K562 (cell line): ENCODE measurements around the gene ZC3H11A. TPM values are rescaled to one million over a fixed set of nuclear protein-coding genes. Genes with fewer than 3 reads are reported as not detected.
A peak's percentile ranks its signal among the peaks of the same experiment; 100 is the strongest.

ENCODE experiments used
- ARID2 ChIP-seq: fragments of 450-650 bp; IDR thresholded peaks from 2 replicates; pipeline ENCODE4 v1.6.1; 2017; ENCODE audit warnings: antibody characterized with exemption, mild to moderate bottlenecking
- BCL6 ChIP-seq: fragments of 250-450 bp; sonication (Bioruptor Pico); IDR thresholded peaks from 2 replicates; pipeline ENCODE4 v1.4.0; 2020
- DMBX1 ChIP-seq: fragments of 250-450 bp; sonication (Bioruptor Pico); IDR thresholded peaks from 2 replicates; pipeline ENCODE4 v1.8.0; 2022; ENCODE audit warnings: inconsistent platforms, mild to moderate bottlenecking, moderate library complexity, borderline replicate concordance
- GATA2 ChIP-seq: sonication (generic); formaldehyde crosslinking; IDR thresholded peaks from 2 replicates; pipeline ENCODE4 v1.4.0; 2020; ENCODE audit warnings: mild to moderate bottlenecking, missing genetic modification reagents
- GATAD2A ChIP-seq: fragments of 450-650 bp; IDR thresholded peaks from 2 replicates; pipeline ENCODE4 v1.6.1; 2017
- HOXB6 ChIP-seq: fragments of 250-450 bp; sonication (Bioruptor Pico); IDR thresholded peaks from 2 replicates; pipeline ENCODE4 v1.5.1; 2022; ENCODE audit warnings: mild to moderate bottlenecking, borderline replicate concordance
- KDM1A ChIP-seq, 2 experiments: fragments of 450-650 bp; IDR thresholded peaks; 2 replicates each; pipeline ENCODE4 v1.6.1; 2016; ENCODE audit warnings: mild to moderate bottlenecking in 2 of 2
- MAFK ChIP-seq: IDR thresholded peaks from 2 replicates; pipeline ENCODE4 v1.6.1; 2011; ENCODE audit warnings: low read length, improper control_type of control experiment
- MTA2 ChIP-seq: fragments of 450-650 bp; IDR thresholded peaks from 2 replicates; pipeline ENCODE4 v1.6.1; 2016; ENCODE audit warnings: low read depth
- PCBP1 ChIP-seq: fragments of 200-400 bp; formaldehyde crosslinking; IDR thresholded peaks from 2 replicates; pipeline ENCODE4 v1.6.1; 2018; ENCODE audit warnings: mild to moderate bottlenecking, low read depth, low read length; ENCODE audit not compliant: poor library complexity, severe bottlenecking
- SMAD1 ChIP-seq: fragments of 150-350 bp; IDR thresholded peaks from 2 replicates; pipeline ENCODE4 v1.6.1; 2014; ENCODE audit warnings: low read length, low read depth; ENCODE audit not compliant: partially characterized antibody
- SNRNP70 ChIP-seq: fragments of 200-400 bp; formaldehyde crosslinking; optimal IDR thresholded peaks from 2 replicates; pipeline ENCODE3; 2017; ENCODE audit warnings: low read depth, low read length
- STAT5A ChIP-seq: IDR thresholded peaks from 2 replicates; pipeline ENCODE4 v1.6.1; 2012; ENCODE audit warnings: low read length, inconsistent platforms, borderline replicate concordance
- ZNF253 ChIP-seq: fragments of 250-450 bp; sonication (Bioruptor Pico); conservative IDR thresholded peaks from 2 replicates; pipeline ENCODE4 v1.6.1; 2021; ENCODE audit warnings: mild to moderate bottlenecking
- ZNF408 ChIP-seq: fragments of 250-450 bp; sonication (Bioruptor Pico); IDR thresholded peaks from 2 replicates; pipeline ENCODE4 v1.4.0; 2020; ENCODE audit warnings: low read depth, mild to moderate bottlenecking, moderate library complexity
- ZNF785 ChIP-seq: fragments of 250-450 bp; sonication (Bioruptor Pico); IDR thresholded peaks from 2 replicates; pipeline ENCODE4 v1.4.0; 2020; ENCODE audit warnings: mild to moderate bottlenecking
- ZSCAN29 ChIP-seq: fragments of 450-650 bp; IDR thresholded peaks from 2 replicates; pipeline ENCODE4 v1.6.1; 2017
- ZSCAN32 ChIP-seq: fragments of 450-650 bp; formaldehyde crosslinking; IDR thresholded peaks from 2 replicates; pipeline ENCODE4 v1.4.0; 2020; ENCODE audit warnings: mild to moderate bottlenecking, moderate library complexity
- polyA plus RNA-seq, 8 experiments: library from polyadenylated mRNA; depleted of rRNA in 4 of 8; stranded (reverse) in 5 of 8; unstranded in 3 of 8; fragments of >200 nt; fragmentation: Nextera tagmentation in 2 of 8; fragmentation: Illumina TruSeq in 1 of 8; extraction: Ambion mirVana in 2 of 8; extraction: Trizol in 1 of 8; gene quantifications; 2 replicates each; pipeline versions ENCODE4 v1.2.1 to v1.2.3, GENCODE V29; 2011 to 2014; ENCODE audit warnings: inconsistent platforms in 1 of 8, missing spikeins in 1 of 8
- total RNA-seq, 7 experiments: library from RNA; depleted of rRNA in 6 of 7; stranded (reverse); fragments of >200 nt in 6 of 7; fragmentation: Illumina TruSeq in 2 of 7; extraction: Trizol in 2 of 7; gene quantifications; 2 replicates each; pipeline versions ENCODE4 v1.2.1 to v1.2.3, GENCODE V29; 2011 to 2021; ENCODE audit warnings: low replicate concordance in 1 of 7
- TF ChIP-seq, protein P1 (sequence below): sonication (generic); formaldehyde crosslinking; IDR thresholded peaks from 2 replicates; pipeline ENCODE4 v1.8.0; 2023; ENCODE audit warnings: missing genetic modification reagents, mild to moderate bottlenecking, borderline replicate concordance
- TF ChIP-seq, protein P2 (sequence below): fragments of 450-650 bp; formaldehyde crosslinking; IDR thresholded peaks from 2 replicates; pipeline ENCODE4 v1.4.0; 2020; ENCODE audit warnings: mild to moderate bottlenecking, mixed read lengths
- TF ChIP-seq, protein P3 (sequence below): sonication (generic); formaldehyde crosslinking; IDR thresholded peaks from 2 replicates; pipeline ENCODE4 v1.8.0; 2022; ENCODE audit warnings: missing genetic modification reagents, mild to moderate bottlenecking, moderate library complexity, borderline replicate concordance
- TF ChIP-seq, protein P4 (sequence below): fragments of 250-450 bp; sonication (Bioruptor Pico); IDR thresholded peaks from 2 replicates; pipeline ENCODE4 v1.6.1; 2021; ENCODE audit warnings: mild to moderate bottlenecking

ZC3H11A gene
- total and polyA plus RNA-seq, 9 of the 15 experiments (the other 6 are each of a cell fraction or from before 2014, with no cell fraction given): 34.2 to 137 (median 102) TPM

- 0 out of 2 replicates have a peak, but pooled peaks have one; percentile 8 for TF ChIP-seq ZSCAN32
- no peak for TF ChIP-seq ARID2
- TF ChIP-seq, protein P1, sequence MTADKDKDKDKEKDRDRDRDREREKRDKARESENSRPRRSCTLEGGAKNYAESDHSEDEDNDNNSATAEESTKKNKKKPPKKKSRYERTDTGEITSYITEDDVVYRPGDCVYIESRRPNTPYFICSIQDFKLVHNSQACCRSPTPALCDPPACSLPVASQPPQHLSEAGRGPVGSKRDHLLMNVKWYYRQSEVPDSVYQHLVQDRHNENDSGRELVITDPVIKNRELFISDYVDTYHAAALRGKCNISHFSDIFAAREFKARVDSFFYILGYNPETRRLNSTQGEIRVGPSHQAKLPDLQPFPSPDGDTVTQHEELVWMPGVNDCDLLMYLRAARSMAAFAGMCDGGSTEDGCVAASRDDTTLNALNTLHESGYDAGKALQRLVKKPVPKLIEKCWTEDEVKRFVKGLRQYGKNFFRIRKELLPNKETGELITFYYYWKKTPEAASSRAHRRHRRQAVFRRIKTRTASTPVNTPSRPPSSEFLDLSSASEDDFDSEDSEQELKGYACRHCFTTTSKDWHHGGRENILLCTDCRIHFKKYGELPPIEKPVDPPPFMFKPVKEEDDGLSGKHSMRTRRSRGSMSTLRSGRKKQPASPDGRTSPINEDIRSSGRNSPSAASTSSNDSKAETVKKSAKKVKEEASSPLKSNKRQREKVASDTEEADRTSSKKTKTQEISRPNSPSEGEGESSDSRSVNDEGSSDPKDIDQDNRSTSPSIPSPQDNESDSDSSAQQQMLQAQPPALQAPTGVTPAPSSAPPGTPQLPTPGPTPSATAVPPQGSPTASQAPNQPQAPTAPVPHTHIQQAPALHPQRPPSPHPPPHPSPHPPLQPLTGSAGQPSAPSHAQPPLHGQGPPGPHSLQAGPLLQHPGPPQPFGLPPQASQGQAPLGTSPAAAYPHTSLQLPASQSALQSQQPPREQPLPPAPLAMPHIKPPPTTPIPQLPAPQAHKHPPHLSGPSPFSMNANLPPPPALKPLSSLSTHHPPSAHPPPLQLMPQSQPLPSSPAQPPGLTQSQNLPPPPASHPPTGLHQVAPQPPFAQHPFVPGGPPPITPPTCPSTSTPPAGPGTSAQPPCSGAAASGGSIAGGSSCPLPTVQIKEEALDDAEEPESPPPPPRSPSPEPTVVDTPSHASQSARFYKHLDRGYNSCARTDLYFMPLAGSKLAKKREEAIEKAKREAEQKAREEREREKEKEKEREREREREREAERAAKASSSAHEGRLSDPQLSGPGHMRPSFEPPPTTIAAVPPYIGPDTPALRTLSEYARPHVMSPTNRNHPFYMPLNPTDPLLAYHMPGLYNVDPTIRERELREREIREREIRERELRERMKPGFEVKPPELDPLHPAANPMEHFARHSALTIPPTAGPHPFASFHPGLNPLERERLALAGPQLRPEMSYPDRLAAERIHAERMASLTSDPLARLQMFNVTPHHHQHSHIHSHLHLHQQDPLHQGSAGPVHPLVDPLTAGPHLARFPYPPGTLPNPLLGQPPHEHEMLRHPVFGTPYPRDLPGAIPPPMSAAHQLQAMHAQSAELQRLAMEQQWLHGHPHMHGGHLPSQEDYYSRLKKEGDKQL (CRISPR knock-in tag): no peak
- TF ChIP-seq BCL6 (CRISPR knock-in tag): no peak
- TF ChIP-seq SNRNP70: no peak
- TF ChIP-seq KDM1A (IDR thresholded peaks at IDR 0.05): no peak
- TF ChIP-seq, protein P2, sequence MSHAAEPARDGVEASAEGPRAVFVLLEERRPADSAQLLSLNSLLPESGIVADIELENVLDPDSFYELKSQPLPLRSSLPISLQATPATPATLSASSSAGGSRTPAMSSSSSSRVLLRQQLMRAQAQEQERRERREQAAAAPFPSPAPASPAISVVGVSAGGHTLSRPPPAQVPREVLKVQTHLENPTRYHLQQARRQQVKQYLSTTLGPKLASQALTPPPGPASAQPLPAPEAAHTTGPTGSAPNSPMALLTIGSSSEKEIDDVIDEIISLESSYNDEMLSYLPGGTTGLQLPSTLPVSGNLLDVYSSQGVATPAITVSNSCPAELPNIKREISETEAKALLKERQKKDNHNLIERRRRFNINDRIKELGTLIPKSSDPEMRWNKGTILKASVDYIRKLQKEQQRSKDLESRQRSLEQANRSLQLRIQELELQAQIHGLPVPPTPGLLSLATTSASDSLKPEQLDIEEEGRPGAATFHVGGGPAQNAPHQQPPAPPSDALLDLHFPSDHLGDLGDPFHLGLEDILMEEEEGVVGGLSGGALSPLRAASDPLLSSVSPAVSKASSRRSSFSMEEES (CRISPR knock-in tag): peak; percentile 100
- no peak; the same call in 1 of the 2 replicates for TF ChIP-seq GATAD2A
- no peak for TF ChIP-seq ZNF408 (CRISPR knock-in tag)
- no peak for TF ChIP-seq HOXB6 (CRISPR knock-in tag)
- TF ChIP-seq MTA2: no peak
- no peak for TF ChIP-seq GATA2 (CRISPR knock-in tag)
- TF ChIP-seq, protein P3, sequence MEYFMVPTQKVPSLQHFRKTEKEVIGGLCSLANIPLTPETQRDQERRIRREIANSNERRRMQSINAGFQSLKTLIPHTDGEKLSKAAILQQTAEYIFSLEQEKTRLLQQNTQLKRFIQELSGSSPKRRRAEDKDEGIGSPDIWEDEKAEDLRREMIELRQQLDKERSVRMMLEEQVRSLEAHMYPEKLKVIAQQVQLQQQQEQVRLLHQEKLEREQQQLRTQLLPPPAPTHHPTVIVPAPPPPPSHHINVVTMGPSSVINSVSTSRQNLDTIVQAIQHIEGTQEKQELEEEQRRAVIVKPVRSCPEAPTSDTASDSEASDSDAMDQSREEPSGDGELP (CRISPR knock-in tag): peak; percentile 84
- TF ChIP-seq ZSCAN29: no peak
- TF ChIP-seq STAT5A: no peak
- TF ChIP-seq DMBX1 (CRISPR knock-in tag): no peak
- no peak for TF ChIP-seq MAFK
- no peak for TF ChIP-seq ZNF785
- peak; percentile 59 for TF ChIP-seq SMAD1
- TF ChIP-seq ZNF253 (CRISPR knock-in tag): no peak
- TF ChIP-seq PCBP1: peak; percentile 98
- TF ChIP-seq, protein P4, sequence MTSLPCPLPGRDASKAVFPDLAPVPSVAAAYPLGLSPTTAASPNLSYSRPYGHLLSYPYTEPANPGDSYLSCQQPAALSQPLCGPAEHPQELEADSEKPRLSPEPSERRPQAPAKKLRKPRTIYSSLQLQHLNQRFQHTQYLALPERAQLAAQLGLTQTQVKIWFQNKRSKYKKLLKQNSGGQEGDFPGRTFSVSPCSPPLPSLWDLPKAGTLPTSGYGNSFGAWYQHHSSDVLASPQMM (CRISPR knock-in tag): no peak
These were observed at the start of gene ZC3H11A, which contains the start of gene ZBED6 (continued) for GRCh38 chr1:203795441-203796235.
